ENCODE measurements around the gene MAT2A.

- no peak for TF ChIP-seq MYC (IDR thresholded peaks at IDR 0.05; ENCODE audit: low read depth, low read length)
- TF ChIP-seq MYC (CRISPR knock-in tag; IDR thresholded peaks at IDR 0.05; ENCODE audit: borderline replicate concordance, low read depth) = no peak
- TF ChIP-seq CTCF (IDR thresholded peaks at IDR 0.05 in 2 of 3, conservative IDR thresholded peaks at IDR 0.05 in 1 of 3; ENCODE audit: insufficient read depth in 2 of 3, low read depth in 1 of 3, low read length in 3 of 3) = no peak
- no peak for TF ChIP-seq SREBF2 (CRISPR knock-in tag; IDR thresholded peaks at IDR 0.05)
- no peak for TF ChIP-seq MLLT1 (IDR thresholded peaks at IDR 0.05)
- TF ChIP-seq EP300 (IDR thresholded peaks at IDR 0.05; ENCODE audit: low read length) = no peak
- TF ChIP-seq CHD1 (IDR thresholded peaks at IDR 0.05; ENCODE audit: low read length) = no peak
- no peak for TF ChIP-seq ZBTB49 (CRISPR knock-in tag; IDR thresholded peaks at IDR 0.05; ENCODE audit: borderline replicate concordance)
- TF ChIP-seq ZNF217 (CRISPR knock-in tag; IDR thresholded peaks at IDR 0.05) = no peak
- no peak for TF ChIP-seq HMG20A (CRISPR knock-in tag; conservative IDR thresholded peaks at IDR 0.05)
- no peak for TF ChIP-seq PHF20 (IDR thresholded peaks at IDR 0.05; ENCODE audit: partially characterized antibody)
Observed at GRCh38 chr2:85525029-85525428, 13.9 kb upstream of the MAT2A start.

Data from K562 (cell line).